Measurements from ENCODE around the gene HTR3C. TPM values are rescaled to one million over a fixed set of nuclear protein-coding genes. Genes with fewer than 3 reads are reported as not detected.

The HTR3C gene
- total RNA-seq, 1 experiment from 2014 or later, result not detected

DNA sequence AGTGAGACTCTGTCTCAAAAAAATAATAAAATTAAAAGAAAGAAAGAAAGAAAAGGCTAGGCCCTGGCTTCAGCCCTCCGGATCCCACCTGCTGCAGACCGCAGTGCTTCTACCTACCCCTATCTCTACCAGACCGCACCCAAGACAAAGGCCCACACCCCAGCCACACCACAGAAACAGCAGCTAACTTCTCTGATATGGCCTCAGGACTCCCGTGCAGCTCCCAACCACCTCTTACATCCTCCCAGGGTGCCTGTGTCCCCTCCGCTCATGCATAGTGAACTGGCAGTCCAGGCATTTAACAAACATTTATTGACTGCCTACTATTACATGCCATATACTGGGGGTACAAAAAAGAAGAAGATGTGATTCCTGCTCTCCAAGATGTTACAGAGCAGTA lies 6.9 kb upstream of the HTR3C start:
- ChIA-PET POLR2A (ENCODE audit: unreplicated experiment) (no interaction called here), CTCF (no interaction called here)
- ATAC-seq (no peak), DNase-seq (no peak)
- intact Hi-C loops (cut with micrococcal nuclease), result loop anchor here (10.0 kb wide), 1 partner anchor 239 kb away; no protein-coding TSS in a partner anchor
- Histone ChIP-seq H3K79me2 (ENCODE audit: low read length) (no peaks in the 10 kb centered on the region), H3K27me3 (ENCODE audit: low read length) (no peaks in the 10 kb centered on the region), H3K9me3 (ENCODE audit: low read length) (no peaks in the 10 kb centered on the region), H3K4me1 (ENCODE audit: insufficient read depth, low read length) (no peaks in the 10 kb centered on the region), H3K4me3 (ENCODE audit: low read length) (no peak overlapping the region), H3F3A (ENCODE audit: low read length, unreplicated experiment) (no peaks in the 10 kb centered on the region), H4K20me1 (ENCODE audit: low read length) (no peaks in the 10 kb centered on the region), H3K4me2 (ENCODE audit: low read length) (no peak overlapping the region), H3K9ac (ENCODE audit: low read length) (no peak overlapping the region), H3K36me3 (ENCODE audit: low read depth, low read length) (no peaks in the 10 kb centered on the region), H2AFZ (ENCODE audit: low read length) (no peak overlapping the region), H3K9me2 (replicated peaks; ENCODE audit: low read length) (no peaks in the 10 kb centered on the region), H3K27ac (ENCODE audit: low read length) (no peak overlapping the region)
- no TSS peak for BruUV-seq (replicated peaks)
- TF ChIP-seq, protein P1, sequence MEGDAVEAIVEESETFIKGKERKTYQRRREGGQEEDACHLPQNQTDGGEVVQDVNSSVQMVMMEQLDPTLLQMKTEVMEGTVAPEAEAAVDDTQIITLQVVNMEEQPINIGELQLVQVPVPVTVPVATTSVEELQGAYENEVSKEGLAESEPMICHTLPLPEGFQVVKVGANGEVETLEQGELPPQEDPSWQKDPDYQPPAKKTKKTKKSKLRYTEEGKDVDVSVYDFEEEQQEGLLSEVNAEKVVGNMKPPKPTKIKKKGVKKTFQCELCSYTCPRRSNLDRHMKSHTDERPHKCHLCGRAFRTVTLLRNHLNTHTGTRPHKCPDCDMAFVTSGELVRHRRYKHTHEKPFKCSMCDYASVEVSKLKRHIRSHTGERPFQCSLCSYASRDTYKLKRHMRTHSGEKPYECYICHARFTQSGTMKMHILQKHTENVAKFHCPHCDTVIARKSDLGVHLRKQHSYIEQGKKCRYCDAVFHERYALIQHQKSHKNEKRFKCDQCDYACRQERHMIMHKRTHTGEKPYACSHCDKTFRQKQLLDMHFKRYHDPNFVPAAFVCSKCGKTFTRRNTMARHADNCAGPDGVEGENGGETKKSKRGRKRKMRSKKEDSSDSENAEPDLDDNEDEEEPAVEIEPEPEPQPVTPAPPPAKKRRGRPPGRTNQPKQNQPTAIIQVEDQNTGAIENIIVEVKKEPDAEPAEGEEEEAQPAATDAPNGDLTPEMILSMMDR (conservative IDR thresholded peaks at IDR 0.05; ENCODE audit: low read depth, low read length), result no peak
- no peak for TF ChIP-seq EZH2phosphoT487 (IDR thresholded peaks at IDR 0.05; ENCODE audit: borderline replicate concordance, low read length)
- no peak for TF ChIP-seq EZH2 (IDR thresholded peaks at IDR 0.05; ENCODE audit: low read length, unreplicated experiment)

DNA sequence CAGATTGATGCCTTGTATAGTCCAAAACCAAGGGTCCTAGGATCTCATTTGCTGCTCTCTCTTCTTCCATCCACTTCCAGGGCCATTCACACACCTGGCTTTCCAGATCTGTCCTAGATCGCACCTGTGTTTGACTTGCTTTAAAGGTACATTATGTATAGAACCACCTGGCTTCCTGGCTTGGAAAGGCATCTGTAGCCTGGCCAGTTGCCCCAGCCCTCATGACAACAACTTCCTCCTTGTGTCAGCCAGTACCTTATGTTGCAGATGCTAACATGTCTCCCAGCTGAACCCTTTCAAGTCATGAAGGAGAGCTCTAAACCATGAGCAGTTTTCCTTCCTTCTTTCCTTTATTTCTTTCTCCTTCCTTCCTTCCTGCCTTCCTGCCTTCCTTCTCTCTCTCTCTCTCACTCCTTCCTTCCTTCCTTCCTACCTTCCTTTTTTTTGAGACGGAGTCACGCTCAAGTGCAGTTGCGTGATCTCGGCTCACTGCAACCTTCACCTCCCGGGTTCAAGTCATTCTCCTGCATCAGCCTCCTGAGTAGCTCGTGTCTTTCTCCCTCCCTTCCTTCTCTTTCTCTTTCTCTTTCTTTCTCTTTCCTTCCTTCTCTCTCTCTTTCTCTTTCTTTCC lies 2.5 kb upstream of the HTR3C start:
- Histone ChIP-seq H2AFZ (ENCODE audit: low read length) (no peak overlapping the region), H3K9ac (ENCODE audit: low read length) (no peak overlapping the region), H3K4me2 (ENCODE audit: low read length) (no peak overlapping the region), H3K9me3 (ENCODE audit: low read length) (no peaks in the 10 kb centered on the region), H3K9me2 (replicated peaks; ENCODE audit: low read length) (no peaks in the 10 kb centered on the region; the same call in 1 of the 2 replicates), H3K4me1 (ENCODE audit: insufficient read depth, low read length) (no peaks in the 10 kb centered on the region), H3K79me2 (ENCODE audit: low read length) (no peaks in the 10 kb centered on the region), H4K20me1 (ENCODE audit: low read length) (no peaks in the 10 kb centered on the region), H3K27me3 (ENCODE audit: low read length) (no peaks in the 10 kb centered on the region), H3F3A (ENCODE audit: low read length, unreplicated experiment) (no peaks in the 10 kb centered on the region), H3K36me3 (ENCODE audit: low read depth, low read length) (no peaks in the 10 kb centered on the region), H3K4me3 (ENCODE audit: low read length) (no peak overlapping the region), H3K27ac (ENCODE audit: low read length) (no peak overlapping the region)
- peak; percentile 26 for DNase-seq
- CTCF ChIA-PET, result no interaction called here
- ATAC-seq, result no peak
- BruUV-seq (replicated peaks), result no TSS peak
- TF ChIP-seq EZH2 (IDR thresholded peaks at IDR 0.05; ENCODE audit: low read length, unreplicated experiment) (no peak), EZH2phosphoT487 (IDR thresholded peaks at IDR 0.05; ENCODE audit: borderline replicate concordance, low read length) (no peak)
- TF ChIP-seq, protein P1 (conservative IDR thresholded peaks at IDR 0.05; ENCODE audit: low read depth, low read length), result no peak
- intact Hi-C loops (cut with micrococcal nuclease), result no loop called here
- POLR2A ChIA-PET (ENCODE audit: unreplicated experiment), result no interaction called here

DNA sequence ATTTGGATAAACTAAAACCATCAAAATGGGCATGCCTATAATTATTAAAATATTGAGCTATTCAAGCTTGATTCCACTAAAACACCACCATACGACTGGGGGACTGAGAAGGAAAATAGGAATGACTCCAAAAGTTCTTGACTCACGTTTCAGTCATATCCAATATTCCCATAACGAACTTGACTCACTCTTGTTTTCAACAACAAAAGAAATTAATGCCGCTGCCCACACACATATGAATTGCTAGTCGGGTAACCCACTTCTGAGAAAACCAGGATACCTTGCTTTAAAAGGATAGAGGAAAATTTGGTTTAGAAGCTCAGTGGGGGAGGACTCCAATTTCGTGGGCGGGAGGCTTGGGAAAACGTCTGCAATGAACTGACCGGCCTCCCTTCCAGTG lies 5.2 kb downstream of the HTR3C start:
- Histone ChIP-seq H3F3A (ENCODE audit: low read length, unreplicated experiment) (no peaks in the 10 kb centered on the region), H3K4me3 (ENCODE audit: low read length) (no peak overlapping the region), H3K36me3 (ENCODE audit: low read depth, low read length) (no peaks in the 10 kb centered on the region), H3K4me1 (ENCODE audit: insufficient read depth, low read length) (peaks cover 9% of the 10 kb centered on the region), H2AFZ (ENCODE audit: low read length) (no peak overlapping the region), H3K9ac (ENCODE audit: low read length) (no peak overlapping the region), H3K27ac (ENCODE audit: low read length) (no peak overlapping the region), H3K9me3 (ENCODE audit: low read length) (no peaks in the 10 kb centered on the region), H3K4me2 (ENCODE audit: low read length) (peak overlapping the region; percentile 14; the same call in 1 of the 2 replicates), H3K9me2 (replicated peaks; ENCODE audit: low read length) (no peaks in the 10 kb centered on the region; the same call in 1 of the 2 replicates), H3K27me3 (ENCODE audit: low read length) (no peaks in the 10 kb centered on the region), H4K20me1 (ENCODE audit: low read length) (no peaks in the 10 kb centered on the region), H3K79me2 (ENCODE audit: low read length) (no peaks in the 10 kb centered on the region)
- ChIA-PET POLR2A (ENCODE audit: unreplicated experiment) (no interaction called here), CTCF (interaction anchor here (0.6 to 1.0 kb wide), 2 partner anchors 18 to 88 kb away, joined by 3 to 6 read pairs; no protein-coding TSS in a partner anchor)
- no TSS peak for BruUV-seq (replicated peaks)
- ATAC-seq, result peak; percentile 78
- TF ChIP-seq EZH2phosphoT487 (IDR thresholded peaks at IDR 0.05; ENCODE audit: borderline replicate concordance, low read length) (no peak), EZH2 (IDR thresholded peaks at IDR 0.05; ENCODE audit: low read length, unreplicated experiment) (no peak)
- TF ChIP-seq, protein P1 (conservative IDR thresholded peaks at IDR 0.05; ENCODE audit: low read depth, low read length), result no peak
- intact Hi-C loops (cut with micrococcal nuclease), result no loop called here
- peak; percentile 80 for DNase-seq

All from PC-3 (cell line).